Stimulated activated naive CD8-positive, alpha-beta T cell treated with anti-CD3 and anti-CD28 coated beads, Interleukin-15, amount 100 ng/mL, for 72 hours (primary cell): ENCODE measurements around the gene TMEM134.
A peak's percentile ranks its signal among the peaks of the same experiment; 100 is the strongest.

Source experiments
- ATAC-seq: fragments of 150-1000 bp; cut with Tn5 transposase; 2 replicates; pipeline ENCODE4 v1.10.0; 2021; ENCODE audit warnings: mild to moderate bottlenecking, moderate library complexity
- DNase-seq, 2 donors: peaks; one replicate each; pipeline ENCODE4 v3.0.0; 2021 to 2022
- H3K27ac Mint-ChIP-seq, 2 donors: one replicate each; pipeline ENCODE4 v1.8.0; 2022; ENCODE audit warnings: mild to moderate bottlenecking in 2 of 2, mixed read lengths in 2 of 2, moderate library complexity in 2 of 2
- H3K27me3 Mint-ChIP-seq: one replicate; pipeline ENCODE4 v1.8.0; 2022; ENCODE audit warnings: mixed read lengths
- H3K4me1 Mint-ChIP-seq: one replicate; pipeline ENCODE4 v1.8.0; 2022; ENCODE audit warnings: mild to moderate bottlenecking, mixed read lengths
- H3K4me3 Mint-ChIP-seq, 2 donors: one replicate each; pipeline ENCODE4 v1.8.0; 2022; ENCODE audit warnings: mild to moderate bottlenecking in 2 of 2, mixed read lengths in 2 of 2, moderate library complexity in 1 of 2
- H3K9me3 Mint-ChIP-seq, 2 donors: one replicate each; pipeline ENCODE4 v1.8.0; 2022; ENCODE audit warnings: mixed read lengths in 2 of 2

Gene TMEM134

DNA sequence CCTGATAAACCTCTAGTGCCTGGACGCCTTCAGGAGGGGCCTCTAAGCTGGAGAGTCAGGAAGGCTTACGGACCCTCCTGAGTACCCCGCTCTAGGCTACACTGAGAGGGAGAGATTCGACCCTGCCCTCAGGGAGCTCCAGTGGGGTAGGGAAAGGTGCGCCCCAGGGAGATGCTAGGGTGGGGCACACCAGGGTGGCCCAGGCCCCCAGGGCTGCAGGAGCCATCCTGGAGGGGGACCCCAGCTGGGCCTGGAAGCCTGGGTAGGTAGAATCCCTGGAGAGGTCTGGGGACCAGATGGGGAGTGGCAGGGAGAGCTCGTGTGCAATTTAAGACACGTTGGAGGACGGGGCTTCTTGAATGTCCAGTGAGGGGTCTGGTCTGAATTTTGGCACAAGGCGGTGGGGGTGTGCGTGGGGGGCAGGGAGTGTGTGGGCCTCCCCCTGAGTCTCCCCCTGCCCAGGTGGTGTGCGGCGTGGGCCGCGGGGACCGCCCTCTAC is 48.9 kb downstream of the TMEM134 start:
- Mint-ChIP-seq H3K9me3 (no peaks in the 10 kb centered on the region), H3K4me3 (peak overlapping the region; percentile 87 to 88), H3K27ac (peak overlapping the region; percentile 74 to 86), H3K4me1 (peaks cover 73% of the 10 kb centered on the region), H3K27me3 (no peaks in the 10 kb centered on the region)
- no peak for ATAC-seq
- DNase-seq: peak in 1 of 2 donors; percentile 19

DNA sequence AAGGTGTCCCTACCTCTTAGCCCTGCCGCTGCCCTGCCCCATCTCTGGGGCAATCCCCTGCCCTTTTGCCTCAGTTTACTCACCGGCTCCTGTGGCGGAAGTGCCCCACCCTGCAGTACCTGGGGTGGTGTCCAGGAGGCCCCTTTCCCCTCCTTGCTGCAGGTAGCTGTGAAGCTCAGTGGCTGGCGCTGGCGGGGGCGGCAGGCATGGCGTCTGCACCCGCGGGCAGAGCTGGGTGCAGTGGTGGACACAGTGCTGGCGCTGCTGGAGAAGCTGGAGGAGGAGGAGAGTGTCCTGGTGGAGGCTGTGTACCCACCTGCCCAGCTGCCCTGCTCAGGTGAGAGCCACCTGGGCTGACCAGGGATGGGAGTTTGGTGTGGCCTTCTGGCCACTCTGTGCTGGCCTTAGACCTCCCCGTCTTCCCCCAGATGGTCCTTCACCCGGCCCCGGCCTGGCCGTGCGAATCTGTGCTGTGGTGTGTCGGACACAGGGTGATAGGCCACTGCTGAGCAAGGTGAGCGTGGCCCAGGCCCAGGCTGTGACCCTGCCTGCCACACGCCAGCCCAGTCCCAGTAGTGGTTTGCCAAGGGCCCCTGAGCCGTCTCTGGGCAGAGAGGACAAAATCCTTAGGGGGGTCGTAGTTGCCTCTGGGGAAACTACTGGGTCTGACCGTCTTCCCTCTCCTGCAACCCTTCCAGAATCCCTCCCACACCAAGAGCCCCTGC is 49.6 kb downstream of the TMEM134 start:
- DNase-seq: peak in 1 of 2 donors; percentile 20
- no peaks in the 10 kb centered on the region for H3K27me3 Mint-ChIP-seq
- H3K4me1 Mint-ChIP-seq: peaks cover 73% of the 10 kb centered on the region
- peak overlapping the region in 1 of 2 donors; percentile 97 for H3K27ac Mint-ChIP-seq
- ATAC-seq: no peak
- no peaks in the 10 kb centered on the region for H3K9me3 Mint-ChIP-seq
- peak overlapping the region; percentile 87 to 88 for H3K4me3 Mint-ChIP-seq

DNA sequence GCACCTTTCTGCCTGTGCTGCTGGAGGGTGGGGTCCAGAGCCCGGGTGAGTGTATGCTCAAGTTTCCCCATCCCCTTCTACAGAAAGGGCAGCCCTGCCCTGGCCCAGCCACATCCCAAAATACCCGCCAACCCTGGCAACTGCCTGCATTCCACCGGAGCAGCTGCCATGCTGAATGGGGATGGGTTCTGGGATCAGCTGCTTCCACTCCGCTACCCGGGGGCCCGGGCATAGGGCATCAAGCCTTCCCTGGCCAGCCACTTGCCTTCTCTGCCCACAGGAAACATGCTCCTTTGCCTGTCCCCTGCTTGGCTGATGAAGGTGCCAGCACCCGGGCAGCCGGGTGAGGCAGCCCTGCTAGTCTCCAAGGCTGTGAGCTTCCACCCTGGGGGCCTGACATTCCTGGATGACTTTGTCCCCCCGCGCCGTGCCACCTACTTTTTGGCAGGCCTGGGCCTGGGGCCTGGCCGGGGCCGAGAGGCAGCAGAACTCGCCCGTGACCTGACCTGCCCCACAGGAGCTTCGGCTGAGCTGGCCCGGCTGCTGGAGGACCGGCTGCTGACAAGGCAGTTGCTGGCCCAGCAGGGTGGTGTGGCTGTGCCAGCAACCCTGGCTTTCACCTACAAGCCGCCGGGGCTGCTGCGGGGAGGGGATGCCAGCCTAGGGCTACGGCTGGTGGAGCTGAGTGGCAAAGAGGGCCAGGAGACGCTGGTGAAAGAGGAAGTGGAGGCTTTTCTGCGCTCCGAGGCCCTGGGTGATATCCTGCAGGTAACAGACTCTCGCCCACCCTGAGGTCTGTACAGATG is 50.4 kb downstream of the TMEM134 start:
- DNase-seq (peak in 1 of 2 donors; percentile 59), ATAC-seq (peak; percentile 15)
- Mint-ChIP-seq H3K27ac (peak overlapping the region; percentile 67 to 97), H3K27me3 (no peaks in the 10 kb centered on the region), H3K4me1 (peaks cover 70% of the 10 kb centered on the region), H3K9me3 (no peaks in the 10 kb centered on the region), H3K4me3 (peak overlapping the region; percentile 87 to 88)

DNA sequence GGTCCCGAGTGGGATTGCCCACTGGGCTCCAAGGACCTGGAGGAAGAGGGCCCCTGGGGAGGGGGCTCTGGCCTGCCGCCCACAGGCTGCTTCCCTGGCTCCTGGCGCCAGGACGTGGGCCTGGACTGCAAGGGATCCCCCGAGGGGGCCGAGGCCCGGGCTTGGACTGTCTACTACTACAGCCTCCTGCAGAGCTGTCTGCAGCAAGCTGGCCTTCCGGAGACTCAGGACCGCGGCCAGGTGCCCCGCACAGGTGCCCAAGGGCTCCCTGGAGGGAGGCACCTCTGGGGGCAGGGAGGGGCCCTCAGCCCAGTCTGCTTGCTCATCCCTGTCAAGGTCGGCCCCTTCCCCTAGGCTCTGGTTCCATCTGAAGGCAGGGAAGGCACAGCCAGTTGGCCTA is 51.6 kb downstream of the TMEM134 start:
- peak overlapping the region; percentile 87 to 88 for H3K4me3 Mint-ChIP-seq
- DNase-seq (no peak), ATAC-seq (no peak)
- H3K27ac Mint-ChIP-seq: peak overlapping the region in 1 of 2 donors; percentile 42
- H3K4me1 Mint-ChIP-seq: peaks cover 72% of the 10 kb centered on the region
- no peaks in the 10 kb centered on the region for H3K9me3 Mint-ChIP-seq
- H3K27me3 Mint-ChIP-seq: no peaks in the 10 kb centered on the region

DNA sequence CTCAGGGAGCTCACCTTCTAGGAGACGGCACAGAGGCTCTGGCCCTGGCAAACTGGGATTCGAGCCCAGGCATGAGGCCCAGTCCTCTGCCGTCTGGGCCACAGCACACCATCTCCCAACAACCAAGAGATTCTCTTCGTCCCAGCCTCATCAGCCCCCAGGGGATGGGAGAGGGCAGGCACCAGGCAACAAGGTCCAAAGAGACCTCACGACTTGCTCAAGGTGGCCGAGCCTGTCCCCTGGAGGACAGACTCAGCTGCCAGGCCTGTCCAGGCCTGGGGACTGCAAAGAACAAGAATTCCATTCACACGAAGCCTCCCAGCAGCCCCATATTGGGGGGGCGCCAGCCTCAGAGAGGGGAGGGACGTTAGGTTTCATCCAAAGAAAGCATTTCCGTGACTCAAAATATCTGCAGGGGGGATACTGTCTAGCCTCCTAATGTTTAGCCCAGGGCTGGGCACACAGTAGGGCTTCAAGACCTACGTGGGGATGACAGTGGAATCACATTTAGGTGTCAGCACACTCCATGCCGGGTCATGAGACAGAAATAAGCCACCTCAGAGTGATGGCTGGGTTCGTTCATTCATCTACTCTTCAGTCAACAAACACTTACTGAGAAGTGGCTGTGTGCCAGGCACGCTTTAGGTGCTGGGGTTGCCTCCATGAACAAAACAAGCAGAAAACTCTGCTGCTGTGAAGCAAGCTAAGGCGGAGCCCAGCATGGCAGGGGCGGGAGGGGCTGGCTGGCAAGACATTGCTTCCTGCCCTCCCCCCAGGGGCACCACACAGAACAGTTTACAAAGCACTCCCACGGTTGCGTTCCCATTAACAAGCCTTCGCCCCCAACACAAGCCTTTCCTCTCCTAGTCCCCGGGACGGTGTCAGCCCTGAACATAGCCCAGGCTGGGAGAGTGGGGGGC is 52.4 kb downstream of the TMEM134 start:
- Mint-ChIP-seq H3K4me3 (peak overlapping the region; percentile 80 to 87), H3K27ac (peak overlapping the region; percentile 87 to 88), H3K4me1 (peaks cover 79% of the 10 kb centered on the region), H3K27me3 (no peaks in the 10 kb centered on the region), H3K9me3 (no peaks in the 10 kb centered on the region)
- DNase-seq (peak; percentile 45 to 58), ATAC-seq (no peak)

DNA sequence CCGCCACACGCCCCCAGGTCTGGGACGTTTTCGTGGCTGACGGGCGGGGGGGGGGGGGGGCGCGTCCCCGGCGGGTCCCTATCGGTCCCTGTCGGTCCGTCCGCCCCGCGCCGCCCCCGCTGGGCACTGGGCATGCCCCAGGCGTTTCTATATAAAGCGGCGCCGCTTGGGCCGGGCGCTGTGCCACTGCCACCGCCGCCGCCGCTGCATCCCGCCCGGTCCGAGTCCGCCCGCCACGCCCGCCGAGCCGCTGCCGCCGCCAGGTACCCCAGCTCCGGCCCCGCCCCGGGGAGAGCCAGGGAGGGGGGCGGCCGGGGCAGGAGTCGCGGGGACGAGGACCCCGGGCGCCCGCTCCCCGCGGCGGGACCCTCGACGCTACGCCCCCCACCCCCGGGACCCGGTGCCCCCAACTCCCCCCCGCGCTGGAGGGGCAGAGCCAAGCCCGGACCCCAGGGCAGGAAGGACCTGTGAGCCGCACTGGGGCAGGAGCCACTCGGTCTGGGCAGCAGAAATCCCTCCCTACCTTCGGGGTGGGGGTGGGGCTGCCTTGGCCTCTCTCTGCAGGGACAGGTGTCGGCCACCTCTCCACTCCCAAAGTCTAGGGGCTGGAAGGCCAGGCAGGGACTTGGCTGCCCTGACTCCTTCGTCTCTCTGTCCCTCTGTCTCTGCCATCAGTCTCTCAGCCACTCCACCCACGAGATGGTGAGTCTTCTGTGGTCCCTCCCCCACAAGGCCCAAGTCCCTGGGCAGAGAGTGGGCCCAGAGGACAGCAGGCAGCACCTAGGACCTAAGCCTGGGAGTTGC is 53.3 kb downstream of the TMEM134 start, which contains the start of gene CARNS1:
TSS of gene CARNS1 (plus strand) at position 178 of the 804 bp plus-strand sequence. CDS start at position 700, 522 bp downstream.
- Mint-ChIP-seq H3K27me3 (no peaks in the 10 kb centered on the region), H3K4me1 (peaks cover 81% of the 10 kb centered on the region), H3K9me3 (no peaks in the 10 kb centered on the region), H3K27ac (peak within 1 kb of the TSS; percentile 87 to 88), H3K4me3 (peak within 1 kb of the TSS; percentile 84 to 87)
- DNase-seq (peak in 1 of 2 donors; percentile 29), ATAC-seq (no peak)

DNA sequence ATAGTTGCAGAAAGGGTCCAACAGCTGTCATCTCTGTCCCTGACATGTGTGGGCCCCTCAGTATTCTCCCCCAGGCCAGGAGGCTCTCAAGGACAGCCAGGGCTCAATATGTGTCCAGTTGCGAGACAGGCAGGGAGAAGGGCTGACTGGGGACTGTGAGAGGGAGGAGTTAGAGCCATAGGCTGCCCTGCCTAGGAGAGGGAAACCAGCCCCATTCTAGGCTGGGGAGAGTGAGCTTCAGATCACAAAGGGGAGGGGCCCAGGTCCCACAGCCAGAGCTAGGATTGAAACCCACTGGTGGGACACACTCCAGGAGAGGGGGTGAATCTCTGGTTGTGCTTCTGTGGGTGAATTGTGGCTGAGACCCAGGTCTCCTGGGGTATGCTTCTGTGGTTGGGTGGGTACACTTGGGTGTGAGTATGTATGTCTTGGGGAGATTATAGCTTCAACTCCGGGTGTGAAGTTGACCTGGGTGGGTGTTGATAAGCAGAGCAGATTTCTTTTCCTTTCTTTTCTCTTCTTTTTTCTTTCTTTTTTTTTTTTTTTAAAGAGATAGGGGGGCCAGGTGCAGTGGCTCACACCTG is 55.7 kb downstream of the TMEM134 start:
- no peak overlapping the region for H3K27ac Mint-ChIP-seq
- no peak for ATAC-seq
- no peaks in the 10 kb centered on the region for H3K9me3 Mint-ChIP-seq
- no peak for DNase-seq
- H3K4me1 Mint-ChIP-seq: peaks cover 84% of the 10 kb centered on the region
- H3K4me3 Mint-ChIP-seq: peak overlapping the region in 1 of 2 donors; percentile 14
- no peaks in the 10 kb centered on the region for H3K27me3 Mint-ChIP-seq

DNA sequence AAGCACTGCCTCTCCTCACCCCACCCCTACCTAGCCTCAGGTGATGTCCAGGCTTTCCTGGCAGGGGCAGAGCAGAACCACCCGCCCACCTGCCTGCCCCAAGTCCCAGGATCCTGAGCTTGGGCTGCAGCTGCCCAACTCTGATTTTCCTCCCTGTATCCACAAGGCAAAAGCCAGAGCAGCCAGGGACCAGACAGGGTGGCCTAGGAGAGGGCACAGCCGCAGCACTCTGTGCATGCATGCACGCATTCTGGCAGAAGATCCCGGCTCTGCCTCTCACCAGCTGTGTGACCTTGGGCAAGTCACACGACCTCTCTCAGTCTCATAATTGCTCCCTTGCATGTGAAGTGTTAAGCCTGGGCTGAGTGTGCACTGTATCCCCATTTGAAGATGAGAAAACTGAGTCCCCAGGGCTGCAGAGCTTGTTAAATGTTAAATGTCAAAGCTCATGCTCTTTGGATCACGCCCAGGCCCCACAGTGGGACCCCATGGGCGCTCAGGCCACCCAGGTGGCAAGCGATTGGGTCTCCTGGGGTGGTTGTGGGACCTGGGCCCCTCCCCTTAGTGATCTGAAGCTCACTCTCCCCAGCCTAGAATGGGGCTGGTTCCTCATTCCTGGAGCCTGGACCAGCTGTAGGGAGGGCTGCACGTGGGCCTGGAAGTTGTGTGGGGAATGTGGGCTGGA is 56.4 kb downstream of the TMEM134 start:
- Mint-ChIP-seq H3K27ac (peak overlapping the region in 1 of 2 donors; percentile 56), H3K4me3 (peak overlapping the region in 1 of 2 donors; percentile 14), H3K4me1 (peaks cover 84% of the 10 kb centered on the region), H3K27me3 (no peaks in the 10 kb centered on the region), H3K9me3 (no peaks in the 10 kb centered on the region)
- DNase-seq (no peak), ATAC-seq (no peak)

DNA sequence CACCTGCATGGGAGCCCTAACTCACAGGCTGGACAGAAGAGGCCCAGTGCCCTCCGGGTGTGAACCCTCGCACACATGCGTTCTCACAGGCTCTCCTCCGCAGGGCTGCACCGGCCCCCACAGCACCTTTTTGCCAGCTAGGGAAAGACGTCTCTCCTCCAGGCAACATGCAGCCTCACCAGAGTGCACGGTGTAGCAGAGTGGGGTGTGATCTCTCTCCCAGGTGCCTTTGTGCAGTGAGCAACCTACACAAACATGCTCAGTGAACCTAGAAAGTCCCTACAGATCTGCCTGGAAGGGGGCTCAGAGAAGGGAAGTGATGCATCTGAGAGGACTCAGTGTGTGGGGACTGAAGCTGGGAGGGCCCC is 57.3 kb downstream of the TMEM134 start:
- peak; percentile 15 for ATAC-seq
- Mint-ChIP-seq H3K4me3 (peak overlapping the region; percentile 26 to 39), H3K27me3 (no peaks in the 10 kb centered on the region), H3K9me3 (no peaks in the 10 kb centered on the region), H3K4me1 (peaks cover 84% of the 10 kb centered on the region), H3K27ac (peak overlapping the region in 1 of 2 donors; percentile 89)
- peak in 1 of 2 donors; percentile 32 for DNase-seq
